Keratinocyte (primary cell): ENCODE measurements around the gene CTSZ. TPM values are rescaled to one million over a fixed set of nuclear protein-coding genes. Genes with fewer than 3 reads are reported as not detected.
A peak's percentile ranks its signal among the peaks of the same experiment; 100 is the strongest.

ENCODE experiments used
- DNase-seq: peaks from one replicate; pipeline ENCODE4 v3.0.0-alpha.2; 2011; ENCODE audit warnings: low read depth, missing footprints, low spot score
- FAIRE-seq: peaks from 2 replicates; lab custom pipeline; 2011; peaks lifted over from hg19 to GRCh38; lab: Jason Lieb, UNC
- H2AFZ ChIP-seq: 2 replicates; pipeline ENCODE4 v1.6.0; 2012; ENCODE audit warnings: low read length, control low read depth, inconsistent platforms; ENCODE audit not compliant: control insufficient read depth
- H3K27ac ChIP-seq: 2 replicates; pipeline ENCODE4 v1.5.1; 2011; ENCODE audit warnings: low read length; ENCODE audit not compliant: control insufficient read depth, insufficient read depth
- H3K27me3 ChIP-seq: 3 replicates; pipeline ENCODE4 v1.6.0; 2011; ENCODE audit warnings: low read length; ENCODE audit not compliant: control insufficient read depth, insufficient read depth; ENCODE audit errors: extremely low read depth
- H3K36me3 ChIP-seq, 2 experiments: 2 replicates in 1 of 2; 3 replicates in 1 of 2; pipeline ENCODE4 v1.5.1; 2011; ENCODE audit warnings: low read length in 2 of 2, mild to moderate bottlenecking in 1 of 2; ENCODE audit not compliant: control insufficient read depth in 2 of 2, insufficient read depth in 2 of 2; ENCODE audit errors: extremely low read depth in 1 of 2
- H3K4me1 ChIP-seq: 3 replicates; pipeline ENCODE4 v1.5.1; 2011; ENCODE audit warnings: low read length; ENCODE audit not compliant: control insufficient read depth, insufficient read depth; ENCODE audit errors: extremely low read depth
- H3K4me2 ChIP-seq: 3 replicates; pipeline ENCODE4 v1.6.0; 2011; ENCODE audit warnings: low read depth, low read length; ENCODE audit not compliant: control insufficient read depth, insufficient read depth; ENCODE audit errors: extremely low read depth
- H3K4me3 ChIP-seq, 3 experiments: fragments of 200-600 bp in 1 of 3; sonication (generic) in 1 of 3; 2 replicates in 2 of 3; 3 replicates in 1 of 3; pipeline ENCODE4 v1.5.1; 2011 to 2016; ENCODE audit warnings: low read length in 3 of 3, mild to moderate bottlenecking in 3 of 3, control low read depth in 2 of 3, inconsistent platforms in 1 of 3, low read depth in 1 of 3, mixed read lengths in 1 of 3, mixed run types in 1 of 3, moderate library complexity in 1 of 3; ENCODE audit not compliant: control insufficient read depth in 2 of 3, insufficient read depth in 2 of 3; ENCODE audit errors: extremely low read depth in 1 of 3
- H3K79me2 ChIP-seq: 2 replicates; pipeline ENCODE4 v1.6.0; 2012; ENCODE audit warnings: low read length; ENCODE audit not compliant: control insufficient read depth, insufficient read depth
- H3K9ac ChIP-seq: 3 replicates; pipeline ENCODE4 v1.6.0; 2011; ENCODE audit warnings: low read length; ENCODE audit not compliant: control insufficient read depth, insufficient read depth; ENCODE audit errors: extremely low read depth
- H3K9me1 ChIP-seq: 3 replicates; pipeline ENCODE4 v1.6.0; 2011; ENCODE audit warnings: low read length; ENCODE audit not compliant: control insufficient read depth, insufficient read depth; ENCODE audit errors: extremely low read depth
- H3K9me3 ChIP-seq: 2 replicates; pipeline ENCODE4 v1.5.1; 2012; ENCODE audit warnings: low read depth, low read length; ENCODE audit not compliant: control insufficient read depth
- H4K20me1 ChIP-seq: 3 replicates; pipeline ENCODE4 v1.6.0; 2011; ENCODE audit warnings: low read length; ENCODE audit not compliant: control insufficient read depth, insufficient read depth; ENCODE audit errors: extremely low read depth
- CTCF ChIP-seq, 3 experiments: IDR thresholded peaks in 1 of 3; conservative IDR thresholded peaks in 1 of 3; optimal IDR thresholded peaks in 1 of 3; 2 replicates in 2 of 3; 3 replicates in 1 of 3; pipeline versions ENCODE3 to v1.5.1; 2011; ENCODE audit warnings: low read length in 3 of 3, mild to moderate bottlenecking in 3 of 3, moderate library complexity in 2 of 3, control low read depth in 1 of 3, inconsistent platforms in 1 of 3; ENCODE audit not compliant: insufficient read depth in 2 of 3; ENCODE audit errors: extremely low read depth in 1 of 3
- EZH2 ChIP-seq: IDR thresholded peaks from one replicate; pipeline ENCODE4 v1.6.1; 2012; ENCODE audit warnings: inconsistent platforms, mild to moderate bottlenecking, low read length, moderate library complexity
- dilution Hi-C: fragments of 300-500 bp; cut with MboI; formaldehyde crosslinking; loops from one replicate; pipeline ENCODE4 v1.7.0; 2020; ENCODE audit warnings: low sequenced_read_pairs; ENCODE audit not compliant: extremely low pct_ligation_motif_present
- polyA plus RNA-seq, 5 experiments: library from polyadenylated mRNA; depleted of rRNA in 3 of 5; stranded (reverse) in 3 of 5; stranded (forward) in 1 of 5; unstranded in 1 of 5; fragments of >200 nt; gene quantifications; 1 replicate in 1 of 5; 2 replicates in 3 of 5; 3 replicates in 1 of 5; pipeline versions ENCODE4 v1.2.1 to v1.2.3, GENCODE V29; 2011 to 2012; ENCODE audit warnings: missing spikeins in 2 of 5, low read depth in 1 of 5, low replicate concordance in 1 of 5

CTSZ gene
- polyA plus RNA-seq, 1 donor (not counting 4 experiments of a cell fraction or from before 2014, with no cell fraction given): 138 TPM

GRCh38 chr20:59008715-59009336 is 1.8 kb upstream of the CTSZ start:
- FAIRE-seq (no peak), DNase-seq (no peak)
- Histone ChIP-seq H3K27ac (no peak overlapping the region), H3K4me3 (no peak overlapping the region), H3K9ac (no peak overlapping the region), H3K4me1 (peaks cover 36% of the 10 kb centered on the region), H3K36me3 (peaks cover 0 to 3% of the 10 kb centered on the region in 2 experiments), H3K27me3 (no peaks in the 10 kb centered on the region), H3K9me3 (no peaks in the 10 kb centered on the region), H3K9me1 (no peaks in the 10 kb centered on the region), H4K20me1 (no peaks in the 10 kb centered on the region), H3K4me2 (no peak overlapping the region), H2AFZ (no peak overlapping the region), H3K79me2 (peaks cover 13% of the 10 kb centered on the region)
- TF ChIP-seq EZH2: no peak
- TF ChIP-seq CTCF (optimal IDR thresholded peaks at IDR 0.05 in 1 of 3, IDR thresholded peaks at IDR 0.05 in 1 of 3, conservative IDR thresholded peaks at IDR 0.05 in 1 of 3; ENCODE audit: extremely low read depth in 1 of 3, insufficient read depth in 2 of 3, low read length in 3 of 3): no peak
- dilution Hi-C loops: no loop called here

GRCh38 chr20:59007665-59008511 is 834 bp upstream of the CTSZ start:
- FAIRE-seq (no peak), DNase-seq (no peak)
- Histone ChIP-seq H3K36me3 (peaks cover 3 to 8% of the 10 kb centered on the region in 2 experiments), H3K9me3 (no peaks in the 10 kb centered on the region), H3K9ac (peak overlapping the region; percentile 85), H3K4me2 (peak overlapping the region; percentile 93), H3K27me3 (no peaks in the 10 kb centered on the region), H3K9me1 (no peaks in the 10 kb centered on the region), H3K79me2 (peaks cover 16% of the 10 kb centered on the region), H3K27ac (no peak overlapping the region), H4K20me1 (no peaks in the 10 kb centered on the region), H3K4me3 (no peak overlapping the region), H3K4me1 (peaks cover 36% of the 10 kb centered on the region), H2AFZ (no peak overlapping the region)
- TF ChIP-seq EZH2: no peak
- no peak for TF ChIP-seq CTCF (optimal IDR thresholded peaks at IDR 0.05 in 1 of 3, IDR thresholded peaks at IDR 0.05 in 1 of 3, conservative IDR thresholded peaks at IDR 0.05 in 1 of 3; ENCODE audit: extremely low read depth in 1 of 3, insufficient read depth in 2 of 3, low read length in 3 of 3)
- dilution Hi-C loops: no loop called here
